CD4-positive, alpha-beta memory T cell (primary cell): ENCODE data around the gene LLGL2. TPM values are rescaled to one million over a fixed set of nuclear protein-coding genes. Genes with fewer than 3 reads are reported as not detected.

Source experiments
- CTCF ChIA-PET: fragments of 350-600 bp; sonication (Branson Sonifier 250); formaldehyde crosslinking; loops from one replicate; lab custom pipeline; 2021; ENCODE audit warnings: inconsistent platforms; ENCODE audit not compliant: partially characterized antibody; lab: Charles Lee
- POLR2A ChIA-PET: fragments of 350-600 bp; sonication (Branson Sonifier 250); formaldehyde crosslinking; loops from one replicate; lab custom pipeline; 2021; ENCODE audit not compliant: partially characterized antibody; lab: Charles Lee
- DNase-seq, 5 donors: peaks; one replicate each; pipeline versions ENCODE4 v3.0.0 to v3.0.0-alpha.2; 2020 to 2022; ENCODE audit warnings: mixed read lengths in 1 of 5
- H3K27ac ChIP-seq: one replicate; pipeline ENCODE4 v1.7.0; 2013; ENCODE audit warnings: low read depth, low read length
- H3K27me3 ChIP-seq: 2 replicates; pipeline ENCODE4 v1.7.0; 2013; ENCODE audit warnings: mild to moderate bottlenecking, low read length, moderate library complexity; ENCODE audit not compliant: insufficient read depth
- H3K36me3 ChIP-seq: 2 replicates; pipeline ENCODE4 v1.7.0; 2013; ENCODE audit warnings: mild to moderate bottlenecking, low read length, moderate library complexity; ENCODE audit not compliant: insufficient read depth
- H3K4me1 ChIP-seq: 2 replicates; pipeline ENCODE4 v1.7.0; 2013; ENCODE audit warnings: mild to moderate bottlenecking, low read length, moderate library complexity; ENCODE audit not compliant: insufficient read depth
- H3K4me3 ChIP-seq, 2 donors: one replicate each; pipeline ENCODE4 v1.7.0; 2013; ENCODE audit warnings: low read length in 2 of 2, mild to moderate bottlenecking in 1 of 2
- H3K9me3 ChIP-seq, 2 donors: one replicate each; pipeline ENCODE4 v1.7.0; 2013; ENCODE audit warnings: low read length in 2 of 2, control low read depth in 1 of 2; ENCODE audit not compliant: control insufficient read depth in 1 of 2
- H3K27ac Mint-ChIP-seq, 7 donors: one replicate each; pipeline ENCODE4 v1.8.0; 2020 to 2021; ENCODE audit warnings: mixed read lengths in 7 of 7, mild to moderate bottlenecking in 6 of 7, inconsistent platforms in 3 of 7, moderate library complexity in 3 of 7
- H3K27me3 Mint-ChIP-seq, 2 donors: one replicate each; pipeline ENCODE4 v1.8.0; 2020 to 2021; ENCODE audit warnings: mixed read lengths in 2 of 2
- H3K36me3 Mint-ChIP-seq, 2 donors: one replicate each; pipeline ENCODE4 v1.8.0; 2020 to 2021; ENCODE audit warnings: mixed read lengths in 2 of 2, inconsistent platforms in 1 of 2, mild to moderate bottlenecking in 1 of 2
- H3K4me1 Mint-ChIP-seq, 4 donors: one replicate each; pipeline ENCODE4 v1.8.0; 2020 to 2021; ENCODE audit warnings: mixed read lengths in 4 of 4, mild to moderate bottlenecking in 1 of 4
- H3K4me3 Mint-ChIP-seq, 8 donors: one replicate each; pipeline ENCODE4 v1.8.0; 2020 to 2021; ENCODE audit warnings: mixed read lengths in 8 of 8, mild to moderate bottlenecking in 7 of 8, moderate library complexity in 6 of 8, inconsistent platforms in 3 of 8
- H3K9me3 Mint-ChIP-seq, 8 donors: one replicate each; pipeline ENCODE4 v1.8.0; 2020 to 2021; ENCODE audit warnings: mixed read lengths in 8 of 8, mild to moderate bottlenecking in 5 of 8, inconsistent platforms in 3 of 8, moderate library complexity in 1 of 8
- intact Hi-C: fragments of 100-400 bp; cut with micrococcal nuclease; formaldehyde crosslinking; loops from one replicate; pipeline ENCODE4 v1.15.1; 2023
- polyA plus RNA-seq, 2 donors: library from polyadenylated mRNA; unstranded; fragments of 300-500 nt; fragmentation: Illumina TruSeq; gene quantifications; one replicate each; pipeline ENCODE4 v1.2.3, GENCODE V29; 2021
- total RNA-seq, 2 experiments: library from RNA; stranded (reverse); gene quantifications; one replicate each; pipeline ENCODE4 v1.2.3, GENCODE V29; 2021

The LLGL2 gene
- total and polyA plus RNA-seq, 4 experiments from 2014 or later: 19.3 to 43.6 (median 32.2) TPM

DNA sequence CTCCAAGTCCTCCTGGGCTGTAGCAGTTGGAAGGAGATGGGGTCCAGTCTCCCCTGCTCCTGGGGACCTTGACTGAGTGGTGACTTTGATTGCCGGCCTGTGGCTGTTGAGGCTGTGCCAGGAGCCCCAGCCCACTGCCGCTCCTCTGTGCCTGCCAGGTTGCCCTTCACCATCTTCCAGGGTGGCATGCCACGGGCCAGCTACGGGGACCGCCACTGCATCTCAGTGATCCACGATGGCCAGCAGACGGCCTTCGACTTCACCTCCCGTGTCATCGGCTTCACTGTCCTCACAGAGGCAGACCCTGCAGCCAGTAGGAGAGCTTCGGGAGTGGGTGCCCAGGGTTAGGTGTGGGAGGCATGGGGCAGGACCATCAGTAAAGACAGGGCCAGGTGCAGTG, 38.7 kb downstream of the LLGL2 start:
- no peak overlapping the region for H3K27ac Mint-ChIP-seq
- Histone ChIP-seq H3K27me3 (no peaks in the 10 kb centered on the region), H3K36me3 (peaks cover 15% of the 10 kb centered on the region), H3K4me3 (no peak overlapping the region), H3K4me1 (no peaks in the 10 kb centered on the region), H3K27ac (no peak overlapping the region), H3K9me3 (no peaks in the 10 kb centered on the region)
- POLR2A ChIA-PET: no interaction called here
- H3K27me3 Mint-ChIP-seq: no peaks in the 10 kb centered on the region
- peaks cover 0 to 2% (median 0%) of the 10 kb centered on the region in 8 donors for H3K9me3 Mint-ChIP-seq
- intact Hi-C loops: no loop called here
- DNase-seq: no peak
- CTCF ChIA-PET: no interaction called here
- H3K36me3 Mint-ChIP-seq: peaks cover 13 to 31% of the 10 kb centered on the region in 2 donors
- no peaks in the 10 kb centered on the region for H3K4me1 Mint-ChIP-seq
- H3K4me3 Mint-ChIP-seq: no peak overlapping the region

DNA sequence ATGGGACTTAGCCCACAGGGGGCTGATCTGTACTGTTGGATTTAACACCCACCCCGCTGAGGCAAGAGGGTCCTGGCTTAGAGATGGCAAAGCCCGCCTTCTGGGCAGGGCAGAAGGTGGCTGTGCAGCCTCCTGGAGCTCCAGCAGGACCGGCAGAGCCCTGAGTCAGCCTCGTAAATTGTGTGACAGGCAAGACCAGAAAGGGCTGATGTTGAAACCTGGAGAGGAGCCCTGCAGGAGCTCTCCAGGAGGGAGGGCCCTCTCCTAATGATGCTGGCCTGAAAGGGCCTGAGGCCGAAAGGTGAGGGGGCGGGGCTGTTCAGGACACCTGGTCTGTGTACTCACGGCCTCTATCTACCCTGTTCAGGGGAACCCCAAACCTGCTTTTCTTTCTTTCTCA, 39.6 kb downstream of the LLGL2 start:
- Histone ChIP-seq H3K27ac (no peak overlapping the region), H3K36me3 (peaks cover 15% of the 10 kb centered on the region), H3K9me3 (no peaks in the 10 kb centered on the region), H3K27me3 (no peaks in the 10 kb centered on the region), H3K4me3 (no peak overlapping the region), H3K4me1 (no peaks in the 10 kb centered on the region)
- POLR2A ChIA-PET: no interaction called here
- no peaks in the 10 kb centered on the region for H3K4me1 Mint-ChIP-seq
- H3K27ac Mint-ChIP-seq: no peak overlapping the region
- H3K27me3 Mint-ChIP-seq: no peaks in the 10 kb centered on the region
- CTCF ChIA-PET: no interaction called here
- intact Hi-C loops: no loop called here
- no peaks in the 10 kb centered on the region for H3K9me3 Mint-ChIP-seq
- H3K36me3 Mint-ChIP-seq: peaks cover 13 to 24% of the 10 kb centered on the region in 2 donors
- H3K4me3 Mint-ChIP-seq: no peak overlapping the region
- DNase-seq: no peak

DNA sequence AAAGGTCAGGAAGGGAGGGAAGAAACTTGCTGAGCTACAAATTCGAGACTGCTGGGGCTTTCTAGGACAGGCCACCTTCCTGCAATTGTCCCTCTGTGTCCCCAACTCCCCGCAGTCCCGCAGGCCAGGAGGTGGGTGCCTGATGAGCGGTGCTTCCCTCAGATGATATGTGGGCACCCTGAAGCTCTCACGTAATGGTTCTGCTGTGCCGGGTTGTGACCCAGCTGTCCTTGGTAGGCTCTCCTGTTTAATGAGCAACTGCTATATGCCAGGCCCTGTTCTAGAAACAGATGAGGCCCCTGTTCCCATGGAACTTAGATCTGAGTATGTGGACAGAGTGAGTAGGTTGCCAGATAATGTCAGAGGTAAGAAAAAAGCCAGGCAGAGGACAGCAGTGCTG, 40.1 kb downstream of the LLGL2 start:
- H3K4me1 Mint-ChIP-seq: no peaks in the 10 kb centered on the region
- no peak overlapping the region for H3K27ac ChIP-seq
- peaks cover 15% of the 10 kb centered on the region for H3K36me3 ChIP-seq
- no peaks in the 10 kb centered on the region for H3K9me3 Mint-ChIP-seq
- no peaks in the 10 kb centered on the region for H3K9me3 ChIP-seq
- POLR2A ChIA-PET: no interaction called here
- no peaks in the 10 kb centered on the region for H3K27me3 Mint-ChIP-seq
- intact Hi-C loops: no loop called here
- DNase-seq: no peak
- peak overlapping the region in 2 of 7 donors; percentile 6 to 42 for H3K27ac Mint-ChIP-seq
- H3K36me3 Mint-ChIP-seq: peaks cover 13 to 24% of the 10 kb centered on the region in 2 donors
- no peak overlapping the region for H3K4me3 ChIP-seq
- no peaks in the 10 kb centered on the region for H3K27me3 ChIP-seq
- H3K4me3 Mint-ChIP-seq: no peak overlapping the region
- H3K4me1 ChIP-seq: no peaks in the 10 kb centered on the region
- CTCF ChIA-PET: no interaction called here

DNA sequence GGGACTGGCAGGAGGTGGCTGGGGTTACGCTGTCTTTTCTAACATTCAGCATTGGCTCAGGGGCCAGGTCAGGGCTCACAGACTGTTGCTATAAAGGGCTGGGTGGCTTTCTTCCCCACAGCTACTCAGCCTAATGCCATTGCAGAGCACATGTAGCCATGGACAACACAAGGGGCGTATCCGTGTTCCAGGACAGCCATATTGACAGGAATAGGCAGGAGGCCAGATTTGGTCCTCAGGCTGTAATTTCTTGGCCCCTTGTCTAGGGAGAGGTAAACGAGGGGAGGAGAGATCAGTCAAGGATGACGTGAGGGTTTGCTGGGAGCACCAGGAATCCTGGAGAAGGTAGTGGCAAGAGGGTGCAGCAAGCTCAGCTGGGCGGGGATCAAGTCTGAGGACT, 40.9 kb downstream of the LLGL2 start:
- H3K4me3 Mint-ChIP-seq: no peak overlapping the region
- intact Hi-C loops: no loop called here

DNA sequence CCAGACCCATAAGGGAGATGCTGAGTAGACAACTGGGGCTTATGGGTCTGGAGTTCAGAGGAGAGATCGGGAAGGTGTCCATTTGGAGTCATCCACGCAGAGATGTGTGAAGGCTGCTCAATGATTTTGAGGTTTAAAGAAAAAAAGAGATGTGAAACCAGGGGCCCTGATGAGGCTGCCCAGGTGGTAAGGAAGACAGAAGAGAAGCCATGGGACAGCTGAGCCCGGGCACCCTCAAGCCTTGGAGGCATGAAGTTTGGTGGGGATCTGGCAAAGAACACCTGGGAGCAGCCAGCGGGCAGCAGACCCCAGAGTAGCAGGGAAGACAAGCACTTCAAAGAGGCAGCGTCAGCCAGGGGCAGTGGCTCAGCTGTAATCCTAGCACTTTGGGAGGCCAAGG, 41.3 kb downstream of the LLGL2 start:
- Mint-ChIP-seq H3K4me1 (no peaks in the 10 kb centered on the region), H3K27ac (no peak overlapping the region), H3K4me3 (no peak overlapping the region), H3K36me3 (peaks cover 13 to 23% of the 10 kb centered on the region in 2 donors), H3K27me3 (no peaks in the 10 kb centered on the region), H3K9me3 (no peaks in the 10 kb centered on the region)
- peaks cover 15% of the 10 kb centered on the region for H3K36me3 ChIP-seq
- H3K4me3 ChIP-seq: no peak overlapping the region
- H3K9me3 ChIP-seq: no peaks in the 10 kb centered on the region
- no peak for DNase-seq
- intact Hi-C loops: no loop called here
- ChIA-PET POLR2A (no interaction called here), CTCF (no interaction called here)
- no peak overlapping the region for H3K27ac ChIP-seq
- H3K27me3 ChIP-seq: no peaks in the 10 kb centered on the region
- H3K4me1 ChIP-seq: no peaks in the 10 kb centered on the region

More for the DNA sequence above, 40.9 kb downstream of the LLGL2 start:
- no peaks in the 10 kb centered on the region for H3K9me3 Mint-ChIP-seq
- H3K27ac Mint-ChIP-seq: peak overlapping the region in 1 of 7 donors; percentile 24
- no peak overlapping the region for H3K27ac ChIP-seq
- H3K27me3 Mint-ChIP-seq: no peaks in the 10 kb centered on the region
- CTCF ChIA-PET: no interaction called here
- H3K27me3 ChIP-seq: no peaks in the 10 kb centered on the region
- POLR2A ChIA-PET: no interaction called here
- H3K36me3 ChIP-seq: peaks cover 15% of the 10 kb centered on the region
- no peak overlapping the region for H3K4me3 ChIP-seq
- H3K36me3 Mint-ChIP-seq: peaks cover 13 to 23% of the 10 kb centered on the region in 2 donors
- DNase-seq: no peak
- H3K4me1 Mint-ChIP-seq: no peaks in the 10 kb centered on the region
- H3K4me1 ChIP-seq: no peaks in the 10 kb centered on the region
- H3K9me3 ChIP-seq: no peaks in the 10 kb centered on the region

DNA sequence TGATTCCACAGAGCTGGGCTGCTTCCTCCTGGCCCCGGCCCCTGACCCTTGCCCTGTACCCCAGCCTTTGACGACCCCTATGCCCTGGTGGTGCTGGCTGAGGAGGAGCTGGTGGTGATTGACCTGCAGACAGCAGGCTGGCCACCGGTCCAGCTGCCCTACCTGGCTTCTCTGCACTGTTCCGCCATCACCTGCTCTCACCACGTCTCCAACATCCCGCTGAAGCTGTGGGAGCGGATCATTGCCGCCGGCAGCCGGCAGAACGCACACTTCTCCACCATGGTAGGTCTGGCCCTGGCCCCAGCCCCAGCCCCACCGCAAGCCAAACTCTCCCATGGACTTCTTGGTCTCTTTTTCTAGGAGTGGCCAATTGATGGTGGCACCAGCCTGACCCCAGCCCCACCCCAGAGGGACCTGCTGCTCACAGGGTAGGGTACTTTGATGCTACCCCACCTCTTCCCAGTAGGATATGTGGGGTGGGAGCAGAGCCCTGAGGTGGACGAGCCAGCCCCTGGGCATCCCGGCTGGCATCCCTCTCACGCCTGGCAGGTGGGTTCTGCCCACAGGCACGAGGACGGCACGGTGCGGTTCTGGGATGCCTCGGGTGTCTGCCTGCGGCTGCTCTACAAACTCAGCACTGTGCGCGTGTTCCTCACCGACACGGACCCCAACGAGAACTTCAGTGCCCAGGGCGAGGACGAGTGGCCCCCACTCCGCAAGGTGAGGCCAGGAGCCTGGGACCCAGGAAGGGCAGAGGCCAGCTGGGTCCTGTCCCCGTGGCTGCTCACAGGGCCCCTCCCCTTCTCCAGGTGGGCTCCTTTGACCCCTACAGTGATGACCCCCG, 43.1 kb downstream of the LLGL2 start:
- H3K27ac Mint-ChIP-seq: no peak overlapping the region
- peaks cover 13 to 17% of the 10 kb centered on the region in 2 donors for H3K36me3 Mint-ChIP-seq
- Histone ChIP-seq H3K27ac (no peak overlapping the region), H3K27me3 (no peaks in the 10 kb centered on the region), H3K9me3 (no peaks in the 10 kb centered on the region), H3K36me3 (peaks cover 8% of the 10 kb centered on the region), H3K4me1 (no peaks in the 10 kb centered on the region), H3K4me3 (no peak overlapping the region)
- no peak overlapping the region for H3K4me3 Mint-ChIP-seq
- ChIA-PET CTCF (no interaction called here), POLR2A (interaction anchor here (0.8 kb wide), 1 partner anchor 13 kb away, joined by 3 read pairs; no protein-coding TSS in a partner anchor)
- H3K4me1 Mint-ChIP-seq: no peaks in the 10 kb centered on the region
- DNase-seq: no peak
- no peaks in the 10 kb centered on the region for H3K27me3 Mint-ChIP-seq
- H3K9me3 Mint-ChIP-seq: no peaks in the 10 kb centered on the region
- intact Hi-C loops: no loop called here

DNA sequence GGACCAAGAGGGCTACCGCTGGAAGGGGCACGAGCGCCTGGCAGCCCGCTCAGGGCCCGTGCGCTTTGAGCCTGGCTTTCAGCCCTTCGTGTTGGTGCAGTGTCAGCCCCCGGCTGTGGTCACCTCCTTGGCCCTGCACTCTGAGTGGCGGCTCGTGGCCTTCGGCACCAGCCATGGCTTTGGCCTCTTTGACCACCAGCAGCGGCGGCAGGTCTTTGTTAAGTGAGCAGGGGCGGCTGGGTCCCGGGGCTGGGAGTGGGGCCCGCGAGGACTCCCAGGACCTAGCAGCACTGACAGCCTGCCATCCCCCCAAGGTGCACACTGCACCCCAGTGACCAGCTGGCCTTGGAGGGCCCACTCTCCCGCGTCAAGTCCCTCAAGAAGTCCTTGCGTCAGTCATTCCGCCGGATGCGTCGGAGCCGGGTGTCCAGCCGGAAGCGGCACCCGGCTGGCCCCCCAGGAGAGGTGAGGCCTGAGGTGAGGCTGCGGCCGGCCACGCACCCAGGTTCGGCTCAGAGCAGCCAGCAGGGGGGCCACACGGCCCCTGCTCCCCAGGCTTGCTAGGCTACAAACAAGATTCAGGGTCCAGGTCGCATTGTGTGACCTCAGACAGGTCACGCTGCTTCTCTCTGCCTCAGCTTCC, 44.7 kb downstream of the LLGL2 start:
- H3K4me3 Mint-ChIP-seq: no peak overlapping the region
- peaks cover 13 to 14% of the 10 kb centered on the region in 2 donors for H3K36me3 Mint-ChIP-seq
- Histone ChIP-seq H3K4me3 (no peak overlapping the region), H3K36me3 (no peaks in the 10 kb centered on the region), H3K4me1 (no peaks in the 10 kb centered on the region), H3K9me3 (no peaks in the 10 kb centered on the region), H3K27ac (no peak overlapping the region), H3K27me3 (no peaks in the 10 kb centered on the region)
- ChIA-PET CTCF (no interaction called here), POLR2A (no interaction called here)
- no peaks in the 10 kb centered on the region for H3K4me1 Mint-ChIP-seq
- no peaks in the 10 kb centered on the region for H3K27me3 Mint-ChIP-seq
- H3K9me3 Mint-ChIP-seq: no peaks in the 10 kb centered on the region
- intact Hi-C loops: no loop called here
- H3K27ac Mint-ChIP-seq: no peak overlapping the region
- no peak for DNase-seq
